DOHH2 (cell line): ENCODE measurements around the gene CENPU.

ENCODE experiments used
- H3F3A ChIP-seq: fragments of 200-600 bp; sonication (generic), shearing (Covaris generic); 2 replicates; pipeline ENCODE4 v1.6.0; 2016; ENCODE audit warnings: antibody characterized with exemption, mild to moderate bottlenecking; ENCODE audit not compliant: control insufficient read depth, insufficient read depth
- H3K27ac ChIP-seq: fragments of 200-600 bp; sonication (generic); 2 replicates; pipeline ENCODE4 v1.5.1; 2014; ENCODE audit warnings: low read depth, mild to moderate bottlenecking, low read length, moderate library complexity
- H3K27me3 ChIP-seq: fragments of 200-600 bp; sonication (generic); 2 replicates; pipeline ENCODE4 v1.6.1; 2014; ENCODE audit warnings: mild to moderate bottlenecking, low read length, mixed read lengths; ENCODE audit not compliant: control insufficient read depth
- H3K36me3 ChIP-seq: fragments of 200-600 bp; sonication (generic); 2 replicates; pipeline ENCODE4 v1.6.1; 2014; ENCODE audit warnings: mild to moderate bottlenecking, low read length, moderate library complexity, mixed read lengths; ENCODE audit not compliant: control insufficient read depth
- H3K4me1 ChIP-seq: fragments of 200-600 bp; sonication (generic); 2 replicates; pipeline ENCODE4 v1.6.1; 2014; ENCODE audit warnings: mild to moderate bottlenecking, low read length, mixed read lengths; ENCODE audit not compliant: control insufficient read depth
- H3K4me2 ChIP-seq: fragments of 200-600 bp; sonication (generic); 2 replicates; pipeline ENCODE4 v1.6.0; 2014; ENCODE audit warnings: mild to moderate bottlenecking, low read length, moderate library complexity
- H3K4me3 ChIP-seq: fragments of 200-600 bp; sonication (generic); 2 replicates; pipeline ENCODE4 v1.5.1; 2014; ENCODE audit warnings: mild to moderate bottlenecking, low read length, mixed read lengths
- H3K79me2 ChIP-seq: fragments of 200-600 bp; sonication (generic); 2 replicates; pipeline ENCODE4 v1.6.1; 2014; ENCODE audit warnings: mild to moderate bottlenecking, low read length, mixed read lengths; ENCODE audit not compliant: control insufficient read depth
- H3K9me2 ChIP-seq: fragments of 200-600 bp; sonication (generic); replicated peaks from 2 replicates; pipeline ENCODE4 v1.6.1; 2014; ENCODE audit warnings: mild to moderate bottlenecking, low read length, mixed read lengths; ENCODE audit not compliant: control insufficient read depth
- H3K9me3 ChIP-seq: fragments of 200-600 bp; sonication (generic); 2 replicates; pipeline ENCODE4 v1.6.1; 2014; ENCODE audit warnings: antibody characterized with exemption, low read length, mixed read lengths; ENCODE audit not compliant: control insufficient read depth, insufficient read depth
- H4K20me1 ChIP-seq: fragments of 200-600 bp; sonication (generic); 2 replicates; pipeline ENCODE4 v1.6.0; 2014; ENCODE audit warnings: low read depth, mild to moderate bottlenecking, antibody characterized with exemption, low read length, moderate library complexity; ENCODE audit not compliant: control insufficient read depth, insufficient read depth
- CTCF ChIP-seq: fragments of 200-600 bp; sonication (generic); IDR thresholded peaks from one replicate; pipeline ENCODE4 v1.5.1; 2014; ENCODE audit warnings: antibody characterized with exemption, mild to moderate bottlenecking, low read depth, low read length; ENCODE audit not compliant: poor library complexity, severe bottlenecking
- EZH2phosphoT487 ChIP-seq: fragments of 200-600 bp; sonication (generic); IDR thresholded peaks from 2 replicates; pipeline ENCODE4 v1.6.1; 2017; ENCODE audit warnings: borderline replicate concordance, mild to moderate bottlenecking, antibody characterized with exemption, low read length, moderate library complexity, mixed read lengths

CENPU gene

DNA sequence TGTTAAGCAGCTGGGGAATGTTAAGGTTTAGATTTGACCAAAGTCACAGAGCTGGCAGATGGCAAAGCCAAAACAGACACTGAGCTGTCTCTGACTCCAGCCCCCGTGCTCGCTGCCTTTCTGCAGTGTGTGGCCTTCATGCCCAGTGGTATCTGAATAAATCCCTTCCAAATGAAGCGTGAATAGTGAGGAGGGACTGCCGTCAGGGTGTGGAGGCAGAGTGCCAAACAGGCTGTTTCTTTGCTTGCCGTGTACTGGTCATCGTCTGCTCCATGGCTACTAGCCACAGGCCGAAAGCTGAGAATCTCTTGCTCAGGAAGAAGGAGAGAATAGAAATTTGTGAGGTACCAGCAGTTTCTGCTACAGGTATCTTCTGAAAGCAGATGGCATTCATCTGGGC, 64.6 kb downstream of the CENPU start:
- Histone ChIP-seq H3K79me2 (no peaks in the 10 kb centered on the region), H3K27ac (no peak overlapping the region), H4K20me1 (no peaks in the 10 kb centered on the region), H3K9me3 (no peaks in the 10 kb centered on the region), H3F3A (no peaks in the 10 kb centered on the region), H3K27me3 (no peaks in the 10 kb centered on the region), H3K9me2 (no peaks in the 10 kb centered on the region), H3K4me1 (peaks cover 8% of the 10 kb centered on the region), H3K36me3 (peaks cover 44% of the 10 kb centered on the region), H3K4me2 (no peak overlapping the region), H3K4me3 (no peak overlapping the region)
- TF ChIP-seq CTCF (no peak), EZH2phosphoT487 (no peak)

- Histone ChIP-seq H3K27ac (no peak overlapping the region), H3K79me2 (no peaks in the 10 kb centered on the region), H3K4me1 (peaks cover 8% of the 10 kb centered on the region), H3F3A (no peaks in the 10 kb centered on the region), H3K4me3 (no peak overlapping the region), H3K9me2 (no peaks in the 10 kb centered on the region), H3K36me3 (peaks cover 39% of the 10 kb centered on the region), H3K4me2 (no peak overlapping the region; the same call in 1 of the 2 replicates), H3K9me3 (no peaks in the 10 kb centered on the region), H4K20me1 (no peaks in the 10 kb centered on the region), H3K27me3 (no peaks in the 10 kb centered on the region)
- no peak for TF ChIP-seq EZH2phosphoT487
- TF ChIP-seq CTCF, result no peak
These were observed 65.3 kb downstream of the CENPU start for GRCh38 chr4:184668511-184669114.

GRCh38 chr4:184668096-184668495, 65.8 kb downstream of the CENPU start:
- Histone ChIP-seq H3K79me2 (no peaks in the 10 kb centered on the region), H3K9me3 (no peaks in the 10 kb centered on the region), H3K4me1 (peaks cover 8% of the 10 kb centered on the region), H3K36me3 (peaks cover 41% of the 10 kb centered on the region), H3K9me2 (no peaks in the 10 kb centered on the region), H3K4me3 (no peak overlapping the region), H3K27ac (no peak overlapping the region), H3K27me3 (no peaks in the 10 kb centered on the region), H3F3A (no peaks in the 10 kb centered on the region), H4K20me1 (no peaks in the 10 kb centered on the region), H3K4me2 (no peak overlapping the region; the same call in 1 of the 2 replicates)
- TF ChIP-seq EZH2phosphoT487, result no peak
- no peak for TF ChIP-seq CTCF
